Panc1 (cell line): Measurements from ENCODE around the gene RUSC1. TPM values are rescaled to one million over a fixed set of nuclear protein-coding genes. Genes with fewer than 3 reads are reported as not detected.

Experiments
- ATAC-seq: fragments of 200-7000 bp; cut with Tn5 transposase; 2 replicates; pipeline ENCODE4 v1.9.1; 2020; ENCODE audit warnings: mild to moderate bottlenecking, moderate library complexity
- BruUV-seq: library from RNA; stranded (reverse); fragments of 400-500 nt; replicated peaks from 2 replicates; lab custom pipeline; 2021; lab: Mats Ljungman, UMichigan
- CTCF ChIA-PET: fragments of 300-600 bp; sonication (Branson Sonifier 250); formaldehyde crosslinking; loops from one replicate; lab custom pipeline; 2022; ENCODE audit warnings: antibody characterized with exemption; lab: Charles Lee
- POLR2A ChIA-PET: fragments of 300-600 bp; sonication (Branson Sonifier 250); formaldehyde crosslinking; loops from one replicate; lab custom pipeline; 2022; ENCODE audit warnings: antibody characterized with exemption; lab: Charles Lee
- DNase-seq: peaks from one replicate; pipeline ENCODE4 v3.0.0-alpha.2; 2010; ENCODE audit warnings: low read depth, low spot score
- H3K27ac ChIP-seq: 2 replicates; pipeline ENCODE4 v1.5.1; 2011; ENCODE audit warnings: mild to moderate bottlenecking, low read length, inconsistent platforms
- H3K27me3 ChIP-seq: fragments of 200-500 bp; sonication (Bioruptor generic); 2 replicates; pipeline ENCODE4 v1.6.0; 2014; ENCODE audit warnings: low read length, inconsistent platforms; ENCODE audit not compliant: control insufficient read depth, insufficient read depth
- H3K36me3 ChIP-seq: fragments of 200-500 bp; sonication (Bioruptor generic); 2 replicates; pipeline ENCODE4 v1.5.1; 2014; ENCODE audit warnings: inconsistent platforms, mild to moderate bottlenecking, low read length, moderate library complexity; ENCODE audit not compliant: control insufficient read depth, insufficient read depth
- H3K4me1 ChIP-seq: 2 replicates; pipeline ENCODE4 v1.5.1; 2011; ENCODE audit warnings: inconsistent platforms, mild to moderate bottlenecking, low read length, moderate library complexity; ENCODE audit not compliant: control insufficient read depth, insufficient read depth
- H3K4me3 ChIP-seq, 2 experiments: 2 replicates each; pipeline ENCODE4 v1.5.1; 2011 to 2012; ENCODE audit warnings: low read depth in 2 of 2, low read length in 2 of 2, mild to moderate bottlenecking in 2 of 2, inconsistent platforms in 1 of 2, moderate library complexity in 1 of 2
- H3K9me3 ChIP-seq: fragments of 200-500 bp; sonication (Bioruptor generic); 2 replicates; pipeline ENCODE4 v1.5.1; 2014; ENCODE audit warnings: low read depth, mild to moderate bottlenecking, inconsistent platforms, low read length, moderate library complexity; ENCODE audit not compliant: control insufficient read depth, insufficient read depth
- CTCF ChIP-seq: fragments of 450-650 bp; IDR thresholded peaks from 2 replicates; pipeline ENCODE4 v1.5.1; 2017; ENCODE audit warnings: mild to moderate bottlenecking
- POLR2AphosphoS5 ChIP-seq: IDR thresholded peaks from 2 replicates; pipeline ENCODE4 v1.6.1; 2012; ENCODE audit warnings: mild to moderate bottlenecking, low read depth, low read length, moderate library complexity
- REST ChIP-seq, 2 experiments: IDR thresholded peaks; 2 replicates each; pipeline ENCODE4 v1.6.1; 2011 to 2012; ENCODE audit warnings: low read depth in 2 of 2, control low read depth in 1 of 2, low read length in 1 of 2, mild to moderate bottlenecking in 1 of 2, moderate library complexity in 1 of 2; ENCODE audit not compliant: insufficient read depth in 1 of 2
- SIN3A ChIP-seq: IDR thresholded peaks from 2 replicates; pipeline ENCODE4 v1.6.1; 2012; ENCODE audit warnings: low read depth, mild to moderate bottlenecking, low read length, moderate library complexity, borderline replicate concordance; ENCODE audit not compliant: insufficient read depth
- TCF7L2 ChIP-seq: IDR thresholded peaks from 2 replicates; pipeline ENCODE4 v1.6.1; 2011; ENCODE audit warnings: mild to moderate bottlenecking, low read depth, low read length, inconsistent platforms
- in situ Hi-C: cut with HindIII; loops from 2 replicates; pipeline ENCODE4 v1.10.0; 2016; ENCODE audit warnings: low sequenced_read_pairs, low pct_unique_long_range_greater_than_20kb
- intact Hi-C: fragments of 100-400 bp; cut with micrococcal nuclease; formaldehyde crosslinking; loops from one replicate; pipeline ENCODE4 v1.10.0; 2022; ENCODE audit not compliant: unreplicated experiment
- total RNA-seq: library from RNA; stranded (reverse); gene quantifications from one replicate; pipeline ENCODE4 v1.2.1, GENCODE V29; 2021; ENCODE audit not compliant: unreplicated experiment

The RUSC1 gene
- total RNA-seq, 1 experiment from 2014 or later = 77.9 TPM

- no TSS peak for BruUV-seq
- H3K27ac ChIP-seq = no peak overlapping the region
- no peaks in the 10 kb centered on the region for H3K27me3 ChIP-seq
- POLR2A ChIA-PET = interaction anchor here (0.5 kb wide), 1 partner anchor 92 kb away, joined by 3 read pairs; no protein-coding TSS in a partner anchor
- DNase-seq (no peak), ATAC-seq (no peak)
- in situ Hi-C loops (no loop called here), intact Hi-C loops (no loop called here)
- TF ChIP-seq TCF7L2 (no peak), CTCF (no peak), SIN3A (no peak), REST (IDR thresholded peaks at IDR 0.05; ENCODE audit: insufficient read depth in 1 of 2, low read depth in 2 of 2, low read length in 1 of 2) (no peak), POLR2AphosphoS5 (no peak)
- no peaks in the 10 kb centered on the region for H3K4me1 ChIP-seq
- no peaks in the 10 kb centered on the region for H3K9me3 ChIP-seq
- CTCF ChIA-PET = no interaction called here
- no peak overlapping the region for H3K4me3 ChIP-seq
- H3K36me3 ChIP-seq = no peaks in the 10 kb centered on the region
These were observed 25.3 kb upstream of the RUSC1 start for GRCh38 chr1:155295183-155295941.

GRCh38 chr1:155295942-155296267 is 24.8 kb upstream of the RUSC1 start:
- ChIA-PET CTCF (no interaction called here), POLR2A (no interaction called here)
- Histone ChIP-seq H3K9me3 (no peaks in the 10 kb centered on the region), H3K36me3 (no peaks in the 10 kb centered on the region), H3K27me3 (no peaks in the 10 kb centered on the region), H3K4me1 (no peaks in the 10 kb centered on the region), H3K4me3 (no peak overlapping the region), H3K27ac (no peak overlapping the region)
- intact Hi-C loops = no loop called here
- ATAC-seq (no peak), DNase-seq (no peak)
- TF ChIP-seq REST (IDR thresholded peaks at IDR 0.05; ENCODE audit: insufficient read depth in 1 of 2, low read depth in 2 of 2, low read length in 1 of 2) = no peak
- TF ChIP-seq POLR2AphosphoS5 = no peak
- no peak for TF ChIP-seq CTCF
- TF ChIP-seq TCF7L2 = no peak
- no peak for TF ChIP-seq SIN3A
- BruUV-seq = no TSS peak
- in situ Hi-C loops = no loop called here
